Ovary (tissue), 9 donors: ENCODE data around the gene YY1. TPM values are rescaled to one million over a fixed set of nuclear protein-coding genes. Genes with fewer than 3 reads are reported as not detected.
A peak's percentile ranks its signal among the peaks of the same experiment; 100 is the strongest.

Experiments
- DNase-seq, 5 donors: peaks; one replicate each; pipeline ENCODE4 v3.0.0-alpha.2; 2019 to 2020
- H3K27ac ChIP-seq, 2 donors: fragments of 200-600 bp; one replicate each; pipeline versions ENCODE4 v1.5.1 to v1.8.0; 2019 to 2022
- H3K27me3 ChIP-seq: fragments of 200-600 bp; one replicate; pipeline ENCODE4 v1.8.0; 2022
- H3K36me3 ChIP-seq: fragments of 200-600 bp; sonication (generic); one replicate; pipeline ENCODE4 v1.5.1; 2019
- H3K4me1 ChIP-seq: one replicate; pipeline ENCODE4 v1.8.1; 2013; ENCODE audit warnings: mild to moderate bottlenecking, moderate library complexity; ENCODE audit not compliant: insufficient read depth
- H3K4me3 ChIP-seq: fragments of 200-600 bp; sonication (generic); one replicate; pipeline ENCODE4 v1.5.1; 2017
- H3K9me3 ChIP-seq, 2 donors: fragments of 200-600 bp in 1 of 2; sonication (generic) in 1 of 2; one replicate each; pipeline versions ENCODE4 v1.5.1 to v1.8.1; 2013 to 2019; ENCODE audit warnings: mild to moderate bottlenecking in 1 of 2, moderate library complexity in 1 of 2
- CTCF ChIP-seq, 3 donors: fragments of 450-650 bp in 2 of 3; fragments of 200-600 bp in 1 of 3; IDR thresholded peaks; one replicate each; pipeline versions ENCODE4 v1.5.1 to v1.8.0; 2016 to 2022; ENCODE audit warnings: antibody characterized with exemption in 3 of 3, mild to moderate bottlenecking in 1 of 3
- EP300 ChIP-seq: sonication (generic); formaldehyde crosslinking; IDR thresholded peaks from one replicate; pipeline ENCODE4 v1.6.1; 2017; ENCODE audit warnings: antibody characterized with exemption
- POLR2A ChIP-seq: fragments of 450-650 bp; IDR thresholded peaks from one replicate; pipeline ENCODE4 v1.6.1; 2017; ENCODE audit warnings: antibody characterized with exemption, mild to moderate bottlenecking, moderate library complexity
- WGBS, 3 donors: extraction: QIAGEN DNeasy Blood & Tissue Kit in 1 of 3; methylation state at CpG; one replicate each; pipeline versions ENCODE4 v1.1.5 to v1.1.7; 2013 to 2017; 5-methylcytosine and 5-hydroxymethylcytosine counted together
- intact Hi-C, 4 donors: fragments of 100-400 bp; cut with DNase I; formaldehyde crosslinking; loops; one replicate each; pipeline versions ENCODE4 v1.11.0 to v1.15.1; 2022 to 2023
- polyA plus RNA-seq, 2 donors: library from polyadenylated mRNA; stranded (reverse); fragments of 200-250 nt in 1 of 2; fragments of 350-450 nt in 1 of 2; fragmentation: Illumina TruSeq in 1 of 2; extraction: RNeasy Lipid Tissue Mini Kit (QIAGEN cat#74804) in 1 of 2; gene quantifications; one replicate each; pipeline ENCODE4 v1.2.3, GENCODE V29; 2013 to 2014
- total RNA-seq, 7 donors: library from RNA; depleted of rRNA in 2 of 7; stranded (reverse); fragments of >200 nt in 2 of 7; fragmentation: NEBNext Ultra II Directional in 3 of 7; extraction: Animal tissue kit (Norgen Biotek cat#: 25700) in 3 of 7; gene quantifications; one replicate each; pipeline versions ENCODE4 v1.1.0 to v1.2.4, GENCODE V29; 2016 to 2023
- donor health status: DM: no; HTN: no; CAD: no; lungs with moderate emphysema.
- donor health status: DM: no; HTN: no; CAD: no.
- donor health status: Bipolar disorder and iron deficiency.
- donor health status: DM: yes; HTN: yes; CAD: no.
- donor health status: DM: no; HTN: no; CAD: no.
- donor health status: DM: yes; HTN: yes; CAD: no.

YY1 gene
- total and polyA plus RNA-seq, 9 donors: 24.1 to 75.8 (median 58.1) TPM

- H3K4me3 ChIP-seq: peak overlapping the region; percentile 92
- H3K27ac ChIP-seq: peak overlapping the region in 1 of 2 donors; percentile 94
- H3K4me1 ChIP-seq: peaks cover 13% of the 10 kb centered on the region
- H3K27me3 ChIP-seq: no peaks in the 10 kb centered on the region
- no peak for TF ChIP-seq EP300
- no peak for TF ChIP-seq CTCF (IDR thresholded peaks at IDR 0.05)
- TF ChIP-seq POLR2A: no peak
- no peaks in the 10 kb centered on the region for H3K9me3 ChIP-seq
- intact Hi-C loops: loop anchor here in 1 of 4 donors (5.0 to 10.0 kb wide), 2 partner anchors 71 to 134 kb away; partner anchors contain the start of gene WDR25
- no peak for DNase-seq
- WGBS, 3 donors: 26 to 27% (median 27%) methylated on average over 3 of the region's 3 CpGs
- H3K36me3 ChIP-seq: no peaks in the 10 kb centered on the region
Observed at GRCh38 chr14:100241279-100241678, 2.3 kb downstream of the YY1 start.

GRCh38 chr14:100243020-100243419 is 4.1 kb downstream of the YY1 start:
- no peak overlapping the region for H3K27ac ChIP-seq
- H3K27me3 ChIP-seq: no peaks in the 10 kb centered on the region
- DNase-seq: no peak
- H3K4me1 ChIP-seq: peaks cover 18% of the 10 kb centered on the region
- no peaks in the 10 kb centered on the region for H3K36me3 ChIP-seq
- WGBS, 3 donors: 80 to 92% (median 88%) methylated on average over 3 of the region's 3 CpGs
- no peak overlapping the region for H3K4me3 ChIP-seq
- TF ChIP-seq CTCF (IDR thresholded peaks at IDR 0.05) (no peak), EP300 (no peak), POLR2A (no peak)
- intact Hi-C loops: loop anchor here in 1 of 4 donors (5.0 to 10.0 kb wide), 2 partner anchors 69 to 132 kb away; partner anchors contain the start of gene WDR25
- H3K9me3 ChIP-seq: no peaks in the 10 kb centered on the region

GRCh38 chr14:100246809-100247428 is 8.0 kb downstream of the YY1 start:
- TF ChIP-seq EP300: no peak
- no peak for TF ChIP-seq POLR2A
- TF ChIP-seq CTCF (IDR thresholded peaks at IDR 0.05): peak in 1 of 3 donors; percentile 27
- Histone ChIP-seq H3K27ac (no peak overlapping the region), H3K4me3 (no peak overlapping the region), H3K9me3 (no peaks in the 10 kb centered on the region), H3K36me3 (no peaks in the 10 kb centered on the region), H3K4me1 (peaks cover 25% of the 10 kb centered on the region), H3K27me3 (no peaks in the 10 kb centered on the region)
- intact Hi-C loops: loop anchor here in 1 of 4 donors (10.0 kb wide), 1 partner anchor 128 kb away; the partner anchor contains the start of gene WDR25
- no peak for DNase-seq
- 21 to 29% (median 25%) methylated on average over 3 of the region's 3 CpGs for WGBS, 3 donors

GRCh38 chr14:100250732-100251465 is 12.0 kb downstream of the YY1 start:
- H3K27ac ChIP-seq: no peak overlapping the region
- no peaks in the 10 kb centered on the region for H3K9me3 ChIP-seq
- DNase-seq: no peak
- 74 to 87% (median 85%) methylated on average over 2 of the region's 2 CpGs for WGBS, 3 donors
- TF ChIP-seq EP300: no peak
- no peak for TF ChIP-seq CTCF (IDR thresholded peaks at IDR 0.05)
- no peak for TF ChIP-seq POLR2A
- H3K4me1 ChIP-seq: peaks cover 18% of the 10 kb centered on the region
- no peak overlapping the region for H3K4me3 ChIP-seq
- no peaks in the 10 kb centered on the region for H3K27me3 ChIP-seq
- no peaks in the 10 kb centered on the region for H3K36me3 ChIP-seq
- intact Hi-C loops: no loop called here
